GM21619 (cell line): ENCODE measurements around the gene NKX1-1.
"Not testable (repeated sequence)": the region's sequence is repeated elsewhere in the genome, so short reads cannot be mapped to it uniquely, and the experiment has no call there.

ENCODE experiments used
- ATAC-seq: cut with Tn5 transposase; IDR thresholded peaks from one replicate; pipeline ENCODE4 v1.9.1; 2021; ENCODE audit not compliant: unreplicated experiment

Gene NKX1-1

DNA sequence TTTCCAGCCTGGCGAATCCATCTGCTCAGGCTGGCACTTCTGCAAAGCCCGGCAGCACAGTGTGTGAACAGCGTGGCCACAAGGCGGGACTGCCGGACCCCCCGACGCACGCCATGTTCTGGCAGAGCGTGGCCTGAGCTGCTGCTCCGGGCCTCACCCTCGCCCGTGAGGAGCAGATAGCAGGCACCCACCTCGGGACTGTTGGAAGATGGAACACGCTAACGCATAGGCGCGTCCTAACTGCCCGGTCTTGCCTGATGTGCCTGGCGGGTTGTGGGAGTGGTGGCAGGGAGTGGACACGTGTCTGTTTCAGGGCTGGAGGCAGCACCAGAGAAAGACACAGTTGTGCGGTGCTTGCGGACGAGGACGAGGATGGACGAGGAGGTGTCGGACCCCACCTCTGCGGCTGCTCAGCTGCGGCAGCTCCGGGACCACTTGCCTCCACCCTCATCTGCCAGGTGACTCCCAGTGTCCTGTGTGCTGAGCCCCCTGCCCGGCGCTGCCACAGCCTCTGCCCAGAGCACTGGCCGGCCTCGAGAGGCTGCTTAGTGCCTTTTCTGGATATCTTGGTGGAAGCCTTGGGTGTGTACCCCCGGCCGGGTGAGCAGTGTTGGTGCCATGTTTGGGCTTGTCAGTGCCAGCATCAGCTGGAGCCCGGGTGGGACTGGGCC is 31.1 kb downstream of the NKX1-1 start:
- no peak for ATAC-seq

DNA sequence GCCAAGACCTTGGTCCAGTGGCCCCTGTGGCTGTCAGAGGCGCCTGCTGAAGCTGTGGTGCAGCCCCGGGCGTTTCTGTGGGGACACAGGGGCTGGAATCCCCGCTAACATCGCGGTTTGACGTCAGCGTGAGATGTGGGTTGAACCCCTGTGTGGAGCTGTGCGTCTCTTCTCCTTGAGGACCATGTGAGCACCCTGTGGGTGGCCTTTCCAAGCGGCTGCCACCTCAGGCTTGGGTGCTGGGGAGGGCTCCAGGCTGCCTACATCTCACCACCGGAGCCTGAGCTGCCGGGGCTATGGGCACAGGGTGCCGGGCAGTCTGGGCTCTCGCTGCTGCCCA is 31.6 kb downstream of the NKX1-1 start:
- ATAC-seq = no peak

DNA sequence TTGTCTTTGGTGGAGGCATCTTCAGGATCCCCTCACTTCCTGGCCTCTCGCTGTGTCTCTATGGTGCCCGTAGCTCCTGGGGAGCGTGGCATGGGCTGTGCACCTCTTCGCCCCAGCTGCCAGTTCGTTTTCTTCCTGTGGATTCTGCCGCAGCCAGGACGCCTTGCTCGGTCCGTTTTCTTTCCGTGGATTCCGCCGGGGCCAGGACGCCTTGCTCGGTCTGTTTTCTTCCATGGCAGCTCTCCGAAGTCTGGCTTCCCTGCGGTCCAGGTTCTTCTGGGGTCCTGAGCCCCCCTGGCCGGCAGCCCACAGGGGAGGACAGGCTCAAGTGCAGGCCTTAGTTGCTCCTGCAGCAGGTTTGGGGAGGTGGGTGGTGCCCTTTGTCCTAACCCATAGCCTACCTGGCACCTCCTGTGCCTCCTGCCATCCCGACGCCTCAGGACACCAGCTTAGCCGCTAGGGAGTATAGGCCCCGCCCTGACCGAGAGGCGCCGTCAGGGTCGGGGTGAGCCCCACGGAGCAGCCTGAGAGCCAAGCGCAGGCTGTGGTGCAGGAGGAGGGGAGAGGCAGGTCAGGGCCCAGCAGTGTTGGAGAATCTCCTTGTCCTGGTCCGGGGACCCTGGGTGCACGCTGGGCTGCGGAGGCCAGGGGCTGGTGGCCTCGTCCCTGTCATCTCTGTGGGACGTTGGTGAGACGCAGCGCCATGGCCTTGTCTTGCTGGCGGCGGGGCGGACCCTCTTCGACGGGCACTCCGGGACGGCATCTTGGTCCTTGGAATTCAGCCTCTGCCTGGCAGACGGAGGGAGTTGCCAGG is 32.1 kb downstream of the NKX1-1 start:
- no peak for ATAC-seq

DNA sequence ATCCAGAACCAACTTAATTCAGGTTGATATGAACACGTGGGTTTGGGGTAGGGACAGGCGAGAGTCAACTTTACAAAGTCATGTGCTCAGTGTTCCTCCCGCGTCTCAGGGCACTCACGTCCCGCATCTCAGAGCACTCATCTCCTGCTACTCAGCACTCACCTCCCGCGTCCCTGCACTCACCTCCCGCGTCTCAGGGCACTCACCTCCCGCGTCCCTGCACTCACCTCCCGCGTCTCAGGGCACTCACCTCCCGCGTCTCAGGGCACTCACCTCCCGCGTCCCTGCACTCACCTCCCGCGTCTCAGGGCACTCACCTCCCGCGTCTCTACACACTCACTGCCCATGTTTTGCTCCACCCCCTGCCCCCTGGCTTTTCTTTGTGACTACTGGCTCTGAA is 33.7 kb downstream of the NKX1-1 start:
- not testable (repeated sequence) for ATAC-seq

DNA sequence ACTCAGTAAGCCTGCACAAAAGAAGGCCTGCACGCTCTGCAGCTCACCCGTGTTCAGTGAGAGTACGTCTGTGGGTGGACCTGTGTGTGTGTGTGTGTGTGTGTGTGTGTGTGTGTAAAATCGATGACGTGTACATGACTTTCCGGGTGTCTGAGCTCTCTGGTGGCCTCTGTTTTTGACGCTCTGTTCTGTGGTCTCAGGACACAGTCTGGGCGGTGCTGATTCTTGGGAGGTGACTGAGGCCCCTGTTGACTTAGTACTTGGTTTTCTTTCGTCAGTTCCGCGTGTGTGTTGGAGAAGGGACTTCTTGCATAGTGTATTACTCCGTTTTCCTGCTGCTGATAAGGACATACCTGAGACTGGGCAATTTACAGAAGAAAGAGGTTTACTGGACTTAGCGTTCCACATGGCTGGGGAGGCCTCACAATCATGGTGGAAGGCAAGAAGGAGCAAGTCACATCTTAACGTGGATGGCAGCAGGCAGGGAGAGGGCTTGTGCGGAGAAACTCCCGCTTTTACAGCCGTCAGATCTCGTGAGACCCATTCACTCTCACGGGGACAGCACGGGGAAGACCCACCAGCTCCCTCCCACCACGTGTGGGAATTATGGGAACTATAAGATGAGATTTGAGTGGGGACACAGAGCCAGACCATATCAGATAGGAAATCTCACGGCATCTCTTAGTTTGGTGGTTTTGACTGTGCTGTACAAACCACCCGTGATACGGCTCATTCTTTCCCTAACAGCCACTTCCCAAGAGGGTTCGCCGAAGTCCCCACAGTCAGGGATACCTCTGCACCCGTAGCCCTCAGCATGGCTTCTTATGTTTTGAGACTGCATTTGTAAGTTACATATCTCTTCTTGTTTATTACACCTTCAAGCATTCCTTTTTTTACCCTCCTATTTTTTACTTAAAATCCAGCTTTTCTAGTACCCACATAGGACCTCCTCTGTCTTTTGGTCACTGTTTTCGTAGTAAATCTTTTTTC is 34.8 kb downstream of the NKX1-1 start:
- no peak for ATAC-seq

DNA sequence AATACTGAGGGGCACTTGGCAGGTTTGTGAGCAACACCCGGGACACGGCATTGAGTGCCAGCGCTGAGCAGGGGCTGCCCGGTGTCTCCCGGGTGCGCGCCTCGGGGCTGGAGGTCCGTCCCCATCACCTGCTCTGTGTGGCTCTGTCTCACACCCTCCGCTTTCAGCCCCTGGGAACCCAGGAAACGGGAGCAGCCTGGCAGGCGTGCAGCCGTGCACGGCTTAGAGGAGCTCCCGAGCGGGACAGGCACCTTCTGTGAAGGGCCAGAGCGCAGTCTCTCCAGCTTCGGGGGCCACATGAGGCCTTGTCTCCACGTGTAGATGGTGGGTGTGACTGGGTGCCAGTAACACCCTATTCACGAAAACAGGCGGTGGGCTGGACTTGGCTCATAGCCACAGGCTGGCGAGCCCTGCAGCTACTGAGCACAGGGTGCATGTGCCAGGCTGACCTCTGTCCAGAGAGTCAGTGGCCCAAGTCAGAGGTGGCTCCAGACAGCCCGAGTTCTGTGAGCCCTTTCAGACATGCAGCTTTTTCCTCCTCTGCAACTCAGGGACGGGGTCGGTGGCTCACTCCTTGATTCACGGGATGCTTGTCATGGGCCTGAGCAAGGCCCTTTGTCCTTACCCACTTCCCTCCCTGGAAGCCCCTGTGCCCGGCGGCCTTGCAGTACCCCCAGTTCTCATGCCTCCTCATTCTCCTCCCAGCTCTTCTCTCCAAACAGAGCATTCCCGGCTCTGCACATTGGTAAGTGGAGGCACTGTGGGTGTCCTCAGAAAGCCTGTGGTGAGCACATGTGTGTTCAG is 35.7 kb downstream of the NKX1-1 start:
- no peak for ATAC-seq

DNA sequence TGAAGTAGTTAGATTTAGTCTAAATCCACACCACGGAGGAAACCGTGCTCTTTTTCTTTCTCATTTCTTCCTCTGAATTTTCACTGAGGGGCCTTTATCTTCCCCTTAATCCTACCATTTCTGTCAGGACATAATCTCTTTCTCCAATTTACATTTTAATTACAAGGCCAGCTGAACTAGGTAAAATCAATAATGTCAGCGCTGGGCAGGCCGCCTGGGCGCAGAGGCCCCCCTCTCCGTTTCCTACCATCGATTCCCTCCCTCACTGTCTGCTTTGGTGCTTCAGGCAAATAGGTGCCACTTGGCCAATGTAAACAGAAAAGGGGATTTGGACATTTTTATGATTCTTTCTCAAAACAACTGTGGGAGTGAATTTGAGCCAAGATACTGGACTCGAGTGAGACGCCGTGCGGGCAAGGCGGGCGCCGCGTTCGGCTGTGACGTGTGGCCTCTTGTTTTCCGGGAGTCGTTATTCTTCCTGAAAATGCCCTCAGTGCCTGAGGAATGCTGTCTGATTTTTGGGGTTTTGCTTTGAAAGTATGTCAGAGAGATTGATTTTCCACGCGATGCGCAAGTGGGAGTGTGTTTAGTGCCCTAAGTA is 36.7 kb downstream of the NKX1-1 start:
- no peak for ATAC-seq

DNA sequence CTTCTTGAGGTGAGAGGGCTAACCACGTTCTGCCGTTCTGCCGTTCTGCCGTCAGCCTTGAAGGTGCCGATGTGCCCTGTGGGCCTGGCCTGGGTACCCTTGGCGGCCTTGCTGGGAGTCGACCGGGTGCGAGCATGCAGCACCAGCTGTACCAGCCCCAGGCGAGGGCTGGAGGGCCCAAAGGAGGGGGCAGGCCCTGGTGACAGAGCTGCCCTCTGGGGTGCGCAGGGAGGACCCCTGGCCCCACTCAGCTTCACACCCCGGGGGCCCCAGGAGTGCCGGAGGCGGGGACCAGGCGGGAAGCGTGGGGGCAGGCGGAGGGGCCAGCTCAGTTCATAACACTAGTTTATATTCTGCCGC is 37.2 kb downstream of the NKX1-1 start:
- ATAC-seq = no peak

DNA sequence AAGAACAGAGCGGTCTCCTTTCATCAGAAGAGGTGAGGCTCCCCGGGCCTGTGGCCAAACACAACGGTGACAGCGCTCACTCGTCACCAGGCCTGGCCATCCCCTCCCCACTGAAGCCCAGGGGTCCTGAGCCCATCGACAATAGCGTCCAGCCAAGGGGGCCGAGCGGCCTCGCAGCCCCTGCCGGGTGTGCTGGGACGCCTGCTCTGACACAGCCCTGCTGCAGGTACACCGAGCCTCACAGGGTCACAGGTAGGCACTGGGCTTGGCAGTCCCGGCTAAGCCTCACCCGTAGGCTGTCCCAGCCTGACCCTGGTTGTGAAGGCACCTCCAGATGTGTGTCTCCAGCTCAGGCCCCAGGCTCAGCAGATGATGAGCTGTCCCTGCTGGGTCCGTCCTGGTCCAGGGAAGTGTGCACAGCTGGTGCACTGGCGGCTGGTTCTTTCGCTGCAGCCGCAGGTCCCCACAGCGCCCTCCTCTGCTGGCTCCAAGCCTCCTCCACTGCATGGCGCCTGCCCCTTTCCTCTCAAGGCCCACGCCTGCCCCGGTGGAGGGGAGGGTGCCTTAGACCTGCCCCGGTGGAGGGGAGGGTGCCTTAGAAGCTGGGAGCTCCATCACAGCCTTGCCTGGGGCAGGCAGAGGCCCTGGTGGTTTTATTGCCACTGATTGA is 37.7 kb downstream of the NKX1-1 start:
- no peak for ATAC-seq

DNA sequence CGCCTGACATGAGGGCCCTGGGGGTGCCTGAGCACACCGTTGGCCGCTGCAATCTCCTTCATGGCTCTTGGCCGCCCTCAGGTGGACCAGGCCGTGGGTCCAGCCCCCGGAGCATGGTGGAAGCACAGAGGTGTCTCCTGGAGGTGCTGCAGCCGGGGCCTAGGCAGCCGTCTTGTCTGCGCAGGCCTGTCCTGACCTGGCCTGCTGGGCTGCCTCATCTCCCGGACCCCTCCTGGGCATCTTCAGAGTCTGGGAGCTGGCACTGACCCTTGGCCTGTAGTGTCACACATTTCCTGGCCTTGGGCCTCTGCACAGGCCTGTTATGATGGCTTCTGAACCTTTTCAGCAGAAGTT is 38.3 kb downstream of the NKX1-1 start:
- no peak for ATAC-seq

DNA sequence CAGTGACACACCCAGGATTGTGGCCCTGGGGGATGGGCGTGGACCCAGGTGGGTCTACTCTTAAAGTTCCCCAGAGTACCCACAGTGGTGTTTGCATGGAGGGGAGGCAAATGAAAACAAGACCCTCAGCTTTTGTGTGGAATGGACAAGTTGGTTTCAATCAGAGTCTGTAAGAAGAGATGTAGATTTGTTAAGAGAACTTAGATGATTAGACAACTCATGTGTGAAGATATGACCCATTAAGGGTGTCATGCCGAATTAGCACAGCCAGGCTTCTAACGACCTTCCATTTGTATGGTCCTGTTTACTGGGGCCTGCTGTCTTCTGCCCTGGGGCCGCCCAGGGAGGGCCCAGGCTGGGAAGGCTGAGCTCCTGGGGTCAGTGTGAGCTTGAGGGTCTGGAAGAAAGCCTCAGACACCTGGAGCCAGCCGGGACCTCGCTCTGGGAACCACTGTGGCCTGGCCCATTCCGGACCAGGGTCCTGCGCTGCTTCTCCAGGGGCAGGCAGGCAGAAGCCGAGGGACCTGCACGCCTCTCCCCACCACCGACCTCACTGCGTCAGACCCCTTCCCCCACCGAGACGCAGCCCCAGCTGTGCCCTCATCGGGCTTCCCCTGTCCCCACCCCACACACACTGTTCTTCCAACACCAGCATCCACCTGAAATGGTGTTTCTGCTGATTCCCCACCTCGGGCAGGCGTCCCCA is 38.9 kb downstream of the NKX1-1 start:
- no peak for ATAC-seq

DNA sequence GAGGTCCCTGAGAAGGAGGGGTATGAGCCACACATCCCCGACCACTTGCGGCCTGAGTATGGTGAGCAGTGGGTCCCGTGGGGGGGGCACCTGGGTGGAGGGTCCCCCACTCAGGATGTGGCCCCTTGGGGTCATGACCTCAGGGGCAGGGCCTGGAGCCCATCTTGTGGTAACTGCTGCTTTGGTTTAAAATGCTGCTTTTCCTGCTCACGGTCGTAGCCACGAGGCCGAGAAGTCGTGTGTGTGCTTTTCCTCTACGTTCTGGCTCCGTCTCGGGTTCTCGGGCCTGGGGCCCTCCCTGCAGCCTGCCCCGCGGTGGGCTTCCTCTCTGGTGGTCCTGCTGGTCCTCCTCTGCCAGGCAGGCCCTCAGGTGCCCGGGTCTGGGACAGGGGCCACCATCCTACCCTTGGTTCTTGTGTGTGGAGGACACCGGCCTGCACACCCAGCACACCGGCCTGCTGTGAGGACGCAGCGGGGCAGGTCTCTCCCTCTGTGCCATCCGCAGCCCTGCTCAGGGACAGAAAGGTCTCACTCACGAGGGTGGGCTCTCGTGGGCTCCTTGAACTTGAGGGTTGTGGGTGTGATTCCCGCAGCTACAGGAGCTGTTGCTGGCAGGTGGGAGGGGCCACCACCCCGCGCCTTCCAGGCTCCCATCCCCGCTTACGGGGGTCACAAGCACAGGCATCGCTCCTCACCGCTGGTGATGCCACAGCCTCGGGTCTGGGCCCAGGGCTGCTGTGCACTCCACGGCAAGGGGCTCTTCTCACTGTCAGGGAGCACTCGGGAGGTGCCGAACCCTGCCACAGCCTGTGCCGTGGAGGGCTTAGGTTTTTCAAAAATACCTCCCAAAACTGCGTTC is 39.6 kb downstream of the NKX1-1 start:
- no peak for ATAC-seq

DNA sequence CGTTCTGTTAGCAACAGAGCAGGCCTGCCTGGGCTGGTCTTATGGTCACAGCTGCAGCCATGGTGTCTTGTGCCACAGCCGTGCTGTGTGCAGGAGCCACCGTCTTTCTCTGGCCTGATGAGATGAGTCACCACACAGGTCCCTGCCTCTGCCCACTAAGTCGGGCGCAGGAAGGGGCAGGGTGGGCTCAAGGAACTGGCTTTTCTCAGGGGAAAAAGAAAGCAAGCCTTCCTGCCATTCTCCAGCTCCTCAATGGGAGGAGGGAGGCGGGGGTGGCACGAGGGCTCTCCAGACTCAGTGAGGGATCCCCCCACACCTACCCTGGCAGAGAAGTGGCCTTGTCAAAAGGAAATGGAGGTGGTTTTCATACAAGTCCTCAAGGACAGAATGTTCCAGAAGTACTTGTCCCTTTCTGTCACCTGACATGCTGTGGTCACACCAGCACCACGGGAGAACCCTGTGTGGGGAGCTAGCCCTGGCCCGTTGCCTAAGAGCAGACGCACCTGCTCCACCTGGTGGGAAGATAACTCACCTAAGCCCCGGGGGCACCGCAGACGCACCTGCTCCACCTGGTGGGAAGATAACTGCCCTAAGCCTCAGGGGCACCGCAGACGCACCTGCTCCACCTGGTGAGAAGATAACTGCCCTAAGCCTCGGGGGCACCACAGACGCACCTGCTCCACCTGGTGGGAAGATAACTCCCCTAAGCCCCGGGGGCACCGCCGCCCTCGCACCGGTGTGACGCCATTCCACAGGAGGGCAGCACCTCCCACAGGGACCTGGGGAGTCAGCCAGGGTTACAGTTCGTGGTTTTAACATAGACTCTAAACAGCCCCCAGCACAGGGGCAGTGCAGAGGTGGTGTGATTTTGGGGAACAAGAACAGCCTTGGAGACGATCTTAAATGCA is 40.7 kb downstream of the NKX1-1 start:
- ATAC-seq = no peak

DNA sequence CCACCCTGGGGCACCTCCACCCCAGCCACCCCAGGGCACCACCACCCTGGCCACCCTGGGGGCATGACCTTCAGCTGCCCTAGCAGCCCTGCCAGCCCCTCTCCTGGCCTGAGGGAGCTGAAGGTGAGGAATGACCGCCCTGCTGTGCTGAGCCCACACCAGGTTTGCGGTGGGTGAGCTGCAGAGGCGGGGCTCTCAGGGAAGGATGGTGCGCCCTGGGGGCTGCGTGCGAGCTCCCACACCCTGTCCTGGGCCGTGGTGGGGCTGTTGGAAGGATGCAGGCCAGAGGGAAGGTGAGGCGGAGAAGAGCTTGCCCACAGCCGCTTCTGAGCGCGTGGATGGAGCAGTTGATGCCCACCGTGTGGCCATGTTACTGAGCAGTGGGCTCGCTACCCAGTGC is 41.5 kb downstream of the NKX1-1 start:
- no peak for ATAC-seq

DNA sequence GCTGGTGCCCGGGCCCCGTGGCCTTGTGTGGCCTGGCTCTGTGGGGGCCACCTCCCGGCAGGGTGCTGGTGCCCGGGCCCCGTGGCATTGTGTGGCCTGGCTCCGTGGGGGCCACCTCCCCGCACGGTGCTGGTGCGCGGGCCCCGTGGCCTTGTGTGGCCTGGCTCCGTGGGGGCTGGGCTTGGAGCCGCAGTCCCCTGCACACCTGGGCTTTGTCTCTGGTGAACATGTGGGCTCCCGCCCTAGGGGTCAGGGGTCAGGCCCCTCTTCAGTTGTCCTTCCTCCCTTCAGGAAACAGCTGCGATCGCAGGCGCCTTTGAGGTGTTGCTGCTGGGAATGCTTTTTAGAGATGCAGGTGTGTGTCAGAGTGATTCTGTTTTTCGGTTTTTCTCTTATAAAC is 42.0 kb downstream of the NKX1-1 start:
- no peak for ATAC-seq

DNA sequence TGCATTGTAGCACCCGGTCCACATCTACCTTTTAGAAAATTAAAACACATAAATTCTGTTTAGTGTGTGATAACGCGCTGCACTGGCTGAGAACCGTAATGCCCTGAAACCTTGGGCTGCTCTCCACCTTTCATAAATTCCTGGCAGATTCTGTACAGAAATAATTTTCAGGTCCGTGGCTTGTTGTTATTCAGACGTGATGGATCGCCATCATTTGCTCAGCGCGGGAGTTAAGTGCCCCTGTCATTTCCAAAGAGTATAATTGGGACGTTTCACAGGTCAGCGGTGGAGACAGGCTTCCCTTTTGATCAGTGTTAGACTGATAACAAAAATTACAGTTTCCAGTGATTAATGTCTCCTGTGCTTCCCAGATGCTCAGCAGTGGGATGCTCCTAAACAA is 42.7 kb downstream of the NKX1-1 start:
- no peak for ATAC-seq

DNA sequence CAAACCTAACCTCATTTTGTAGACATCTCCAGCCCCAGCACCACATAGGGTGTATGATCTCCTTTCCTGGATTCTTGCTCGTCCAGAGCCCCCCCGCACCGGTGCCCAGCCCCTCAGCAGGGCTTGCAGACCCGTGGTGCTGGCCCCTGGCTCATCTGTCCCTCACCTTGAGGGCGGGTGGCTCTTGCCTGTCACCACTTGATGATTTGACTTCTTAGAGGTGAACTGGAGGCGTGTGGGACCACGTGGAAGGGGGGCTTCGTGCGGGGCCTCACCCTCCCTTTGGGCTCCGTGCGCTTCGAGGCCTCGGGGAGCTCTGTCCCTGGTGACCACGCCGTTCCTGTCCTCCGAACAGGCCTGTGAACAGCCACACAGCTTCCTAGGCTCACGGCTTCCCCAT is 43.7 kb downstream of the NKX1-1 start:
- no peak for ATAC-seq
